ENCODE data around the gene SORCS2. TPM values are rescaled to one million over a fixed set of nuclear protein-coding genes. Genes with fewer than 3 reads are reported as not detected.

SORCS2 gene
- total and polyA plus RNA-seq, 12 donors = 0.67 to 15.5 (median 1.3) TPM

- H3K36me3 ChIP-seq (replicated peaks in 1 of 2) = no peaks in the 10 kb centered on the region
- H3K27ac ChIP-seq = no peak overlapping the region
- 77 to 84% (median 80%) methylated on average over 5 to 7 of the region's 7 CpGs for WGBS, 4 donors
- no peak overlapping the region for H3K4me3 ChIP-seq
- no peaks in the 10 kb centered on the region for H3K4me1 ChIP-seq (replicated peaks in 1 of 2)
- peak in 3 of 7 donors; percentile 35 to 46 (median 37) for DNase-seq
- no peaks in the 10 kb centered on the region for H3K9me3 ChIP-seq (replicated peaks in 1 of 3)
- no peaks in the 10 kb centered on the region for H3K27me3 ChIP-seq
- no peak for TF ChIP-seq POLR2A (IDR thresholded peaks at IDR 0.05)
- no peak for TF ChIP-seq CTCF (IDR thresholded peaks at IDR 0.05)
- intact Hi-C loops (cut with DNase I) = no loop called here
Observed at GRCh38 chr4:7638984-7639789, 446.8 kb downstream of the SORCS2 start.

GRCh38 chr4:7640136-7640535 is 447.8 kb downstream of the SORCS2 start:
- WGBS, 4 donors = 78 to 91% (median 85%) methylated on average over 6 of the region's 6 CpGs
- DNase-seq = no peak
- Histone ChIP-seq H3K4me1 (replicated peaks in 1 of 2) (no peaks in the 10 kb centered on the region), H3K36me3 (replicated peaks in 1 of 2) (no peaks in the 10 kb centered on the region), H3K9me3 (replicated peaks in 1 of 3) (no peaks in the 10 kb centered on the region), H3K27me3 (no peaks in the 10 kb centered on the region), H3K27ac (no peak overlapping the region), H3K4me3 (no peak overlapping the region)
- intact Hi-C loops (cut with DNase I) = no loop called here
- no peak for TF ChIP-seq POLR2A (IDR thresholded peaks at IDR 0.05)

GRCh38 chr4:7641712-7642111 is 449.4 kb downstream of the SORCS2 start:
- no peaks in the 10 kb centered on the region for H3K36me3 ChIP-seq (replicated peaks in 1 of 2)
- intact Hi-C loops (cut with DNase I) = no loop called here
- DNase-seq = no peak
- no peaks in the 10 kb centered on the region for H3K4me1 ChIP-seq (replicated peaks in 1 of 2)
- no peaks in the 10 kb centered on the region for H3K27me3 ChIP-seq
- no peaks in the 10 kb centered on the region for H3K9me3 ChIP-seq (replicated peaks in 1 of 3)
- no peak overlapping the region for H3K27ac ChIP-seq
- no peak for TF ChIP-seq POLR2A (IDR thresholded peaks at IDR 0.05)
- no peak for TF ChIP-seq CTCF (IDR thresholded peaks at IDR 0.05)
- no peak overlapping the region for H3K4me3 ChIP-seq

GRCh38 chr4:7642741-7643458 is 450.6 kb downstream of the SORCS2 start:
- DNase-seq = no peak
- Histone ChIP-seq H3K4me1 (replicated peaks in 1 of 2) (no peaks in the 10 kb centered on the region), H3K36me3 (replicated peaks in 1 of 2) (no peaks in the 10 kb centered on the region), H3K27ac (no peak overlapping the region), H3K9me3 (replicated peaks in 1 of 3) (no peaks in the 10 kb centered on the region), H3K27me3 (no peaks in the 10 kb centered on the region), H3K4me3 (no peak overlapping the region)
- intact Hi-C loops (cut with DNase I) = no loop called here
- 31 to 55% (median 48%) methylated on average over 6 to 9 of the region's 9 CpGs for WGBS, 4 donors
- TF ChIP-seq CTCF (IDR thresholded peaks at IDR 0.05) = no peak
- TF ChIP-seq POLR2A (IDR thresholded peaks at IDR 0.05) = no peak
